ENCODE data around the gene NDC80.

Gene NDC80

GRCh38 chr18:2554696-2555095 is 16.7 kb upstream of the NDC80 start:
- no peaks in the 10 kb centered on the region for H3K9me3 ChIP-seq (ENCODE audit: severe bottlenecking)
- ATAC-seq (ENCODE audit: low read depth) (no peak), DNase-seq (ENCODE audit: low spot score) (no peak)
- H3K27me3 ChIP-seq (ENCODE audit: insufficient read depth, poor library complexity, severe bottlenecking) = no peaks in the 10 kb centered on the region
- no peak overlapping the region for H3K4me3 ChIP-seq (ENCODE audit: severe bottlenecking)
- TF ChIP-seq CTCF (IDR thresholded peaks at IDR 0.05; ENCODE audit: poor library complexity, severe bottlenecking) = no peak
- no peaks in the 10 kb centered on the region for H3K4me1 ChIP-seq (ENCODE audit: insufficient read depth, poor library complexity, severe bottlenecking)
- H3K36me3 ChIP-seq (ENCODE audit: low read depth) = peaks cover 45% of the 10 kb centered on the region
- no peak overlapping the region for H3K27ac ChIP-seq (ENCODE audit: poor library complexity, severe bottlenecking)

- peaks cover 39% of the 10 kb centered on the region for H3K36me3 ChIP-seq (ENCODE audit: low read depth)
- no peaks in the 10 kb centered on the region for H3K9me3 ChIP-seq (ENCODE audit: severe bottlenecking)
- ATAC-seq (ENCODE audit: low read depth) (no peak), DNase-seq (ENCODE audit: low spot score) (no peak)
- H3K4me3 ChIP-seq (ENCODE audit: severe bottlenecking) = no peak overlapping the region
- no peaks in the 10 kb centered on the region for H3K27me3 ChIP-seq (ENCODE audit: insufficient read depth, poor library complexity, severe bottlenecking)
- no peak overlapping the region for H3K27ac ChIP-seq (ENCODE audit: poor library complexity, severe bottlenecking)
- TF ChIP-seq CTCF (IDR thresholded peaks at IDR 0.05; ENCODE audit: poor library complexity, severe bottlenecking) = no peak
- no peaks in the 10 kb centered on the region for H3K4me1 ChIP-seq (ENCODE audit: insufficient read depth, poor library complexity, severe bottlenecking)
These were observed 15.5 kb upstream of the NDC80 start for GRCh38 chr18:2555895-2556294.

GRCh38 chr18:2557536-2557935 is 13.8 kb upstream of the NDC80 start:
- peaks cover 42% of the 10 kb centered on the region for H3K36me3 ChIP-seq (ENCODE audit: low read depth)
- H3K4me3 ChIP-seq (ENCODE audit: severe bottlenecking) = no peak overlapping the region
- ATAC-seq (ENCODE audit: low read depth) = no peak
- DNase-seq (ENCODE audit: low spot score) = no peak
- no peaks in the 10 kb centered on the region for H3K9me3 ChIP-seq (ENCODE audit: severe bottlenecking)
- TF ChIP-seq CTCF (IDR thresholded peaks at IDR 0.05; ENCODE audit: poor library complexity, severe bottlenecking) = no peak
- H3K4me1 ChIP-seq (ENCODE audit: insufficient read depth, poor library complexity, severe bottlenecking) = no peaks in the 10 kb centered on the region
- no peaks in the 10 kb centered on the region for H3K27me3 ChIP-seq (ENCODE audit: insufficient read depth, poor library complexity, severe bottlenecking)
- H3K27ac ChIP-seq (ENCODE audit: poor library complexity, severe bottlenecking) = no peak overlapping the region

GRCh38 chr18:2559249-2559648 is 12.1 kb upstream of the NDC80 start:
- Histone ChIP-seq H3K4me3 (ENCODE audit: severe bottlenecking) (no peak overlapping the region), H3K4me1 (ENCODE audit: insufficient read depth, poor library complexity, severe bottlenecking) (no peaks in the 10 kb centered on the region), H3K9me3 (ENCODE audit: severe bottlenecking) (no peaks in the 10 kb centered on the region), H3K27ac (ENCODE audit: poor library complexity, severe bottlenecking) (no peak overlapping the region), H3K36me3 (ENCODE audit: low read depth) (peaks cover 36% of the 10 kb centered on the region), H3K27me3 (ENCODE audit: insufficient read depth, poor library complexity, severe bottlenecking) (no peaks in the 10 kb centered on the region)
- no peak for TF ChIP-seq CTCF (IDR thresholded peaks at IDR 0.05; ENCODE audit: poor library complexity, severe bottlenecking)
- ATAC-seq (ENCODE audit: low read depth) (no peak), DNase-seq (ENCODE audit: low spot score) (no peak)

GRCh38 chr18:2564373-2564772 is 7.0 kb upstream of the NDC80 start:
- no peak for TF ChIP-seq CTCF (IDR thresholded peaks at IDR 0.05; ENCODE audit: poor library complexity, severe bottlenecking)
- Histone ChIP-seq H3K27me3 (ENCODE audit: insufficient read depth, poor library complexity, severe bottlenecking) (no peaks in the 10 kb centered on the region), H3K9me3 (ENCODE audit: severe bottlenecking) (no peaks in the 10 kb centered on the region), H3K36me3 (ENCODE audit: low read depth) (peaks cover 56% of the 10 kb centered on the region), H3K4me1 (ENCODE audit: insufficient read depth, poor library complexity, severe bottlenecking) (no peaks in the 10 kb centered on the region), H3K27ac (ENCODE audit: poor library complexity, severe bottlenecking) (no peak overlapping the region), H3K4me3 (ENCODE audit: severe bottlenecking) (no peak overlapping the region)
- ATAC-seq (ENCODE audit: low read depth) = no peak
- DNase-seq (ENCODE audit: low spot score) = no peak
